A673 (cell line): ENCODE data around the gene SAG. TPM values are rescaled to one million over a fixed set of nuclear protein-coding genes. Genes with fewer than 3 reads are reported as not detected.
A peak's percentile ranks its signal among the peaks of the same experiment; 100 is the strongest.

Source experiments
- BruUV-seq: library from RNA; stranded (reverse); fragments of 400-500 nt; replicated peaks from 2 replicates; lab custom pipeline; 2021; lab: Mats Ljungman, UMichigan
- CTCF ChIA-PET: fragments of 300-600 bp; sonication (Branson Sonifier 250); formaldehyde crosslinking; loops from one replicate; lab custom pipeline; 2022; ENCODE audit warnings: antibody characterized with exemption; lab: Charles Lee
- POLR2A ChIA-PET: fragments of 300-600 bp; sonication (Branson Sonifier 250); formaldehyde crosslinking; loops from one replicate; lab custom pipeline; 2022; ENCODE audit warnings: antibody characterized with exemption; ENCODE audit not compliant: low non-redundant PET; lab: Charles Lee
- DNase-seq: peaks from one replicate; pipeline ENCODE4 v3.0.0-alpha.2; 2015; ENCODE audit warnings: low spot score
- H3K27ac ChIP-seq: fragments of 200-600 bp; sonication (generic); 2 replicates; pipeline ENCODE4 v1.5.1; 2016; ENCODE audit warnings: mixed run types, low read depth, mild to moderate bottlenecking, mixed read lengths, antibody characterized with exemption, low read length; ENCODE audit not compliant: poor library complexity, severe bottlenecking
- H3K27me3 ChIP-seq: fragments of 200-600 bp; sonication (generic); replicated peaks from 2 replicates; pipeline ENCODE4 v1.6.1; 2017; ENCODE audit warnings: mixed run types, low read depth, mild to moderate bottlenecking, mixed read lengths, antibody characterized with exemption, low read length; ENCODE audit not compliant: insufficient read depth, poor library complexity
- H3K36me3 ChIP-seq: fragments of 200-600 bp; sonication (generic); 2 replicates; pipeline ENCODE4 v1.6.1; 2016; ENCODE audit warnings: mixed run types, mild to moderate bottlenecking, mixed read lengths, antibody characterized with exemption, low read length; ENCODE audit not compliant: insufficient read depth, poor library complexity, severe bottlenecking
- H3K4me1 ChIP-seq: fragments of 200-600 bp; sonication (generic); 2 replicates; pipeline ENCODE4 v1.6.1; 2017; ENCODE audit warnings: mixed run types, mild to moderate bottlenecking, mixed read lengths, antibody characterized with exemption, low read length; ENCODE audit not compliant: insufficient read depth, poor library complexity, severe bottlenecking
- H3K4me3 ChIP-seq: fragments of 200-600 bp; sonication (generic); 2 replicates; pipeline ENCODE4 v1.5.1; 2016; ENCODE audit warnings: low read depth, mixed run types, mild to moderate bottlenecking, mixed read lengths, low read length; ENCODE audit not compliant: poor library complexity, severe bottlenecking
- H3K9me3 ChIP-seq: fragments of 200-600 bp; sonication (generic); 2 replicates; pipeline ENCODE4 v1.6.1; 2016; ENCODE audit warnings: mixed run types, low read depth, mild to moderate bottlenecking, mixed read lengths, antibody characterized with exemption, low read length; ENCODE audit not compliant: poor library complexity, severe bottlenecking
- CTCF ChIP-seq: fragments of 300-800, 200-600 bp; sonication (generic); conservative IDR thresholded peaks from 2 replicates; pipeline ENCODE4 v1.5.1; 2017; ENCODE audit warnings: low read depth, mild to moderate bottlenecking, antibody characterized with exemption, low read length, moderate library complexity, mixed read lengths
- EZH2 ChIP-seq: fragments of 200-600 bp; sonication (generic); IDR thresholded peaks from 2 replicates; pipeline ENCODE4 v1.6.1; 2017; ENCODE audit warnings: borderline replicate concordance, low read depth, mild to moderate bottlenecking, mixed read lengths, antibody characterized with exemption, low read length; ENCODE audit not compliant: poor library complexity, severe bottlenecking
- intact Hi-C: fragments of 100-400 bp; cut with micrococcal nuclease; formaldehyde crosslinking; loops from one replicate; pipeline ENCODE4 v1.10.0; 2022; ENCODE audit not compliant: unreplicated experiment
- total RNA-seq: library from RNA; stranded (reverse); gene quantifications from 2 replicates; pipeline ENCODE4 v1.2.3, GENCODE V29; 2021

Gene SAG
- total RNA-seq, 1 experiment from 2014 or later: 1.3 TPM

- Histone ChIP-seq H3K9me3 (no peaks in the 10 kb centered on the region), H3K36me3 (peaks cover 12% of the 10 kb centered on the region), H3K4me1 (peaks cover 42% of the 10 kb centered on the region), H3K27me3 (no peaks in the 10 kb centered on the region), H3K4me3 (no peak overlapping the region), H3K27ac (peak overlapping the region; percentile 56)
- TF ChIP-seq EZH2: no peak
- no peak for TF ChIP-seq CTCF
- DNase-seq: no peak
- BruUV-seq: no TSS peak
- intact Hi-C loops: no loop called here
- POLR2A ChIA-PET: no interaction called here
- CTCF ChIA-PET: no interaction called here
Measured at GRCh38 chr2:233385489-233386044, 78.0 kb downstream of the SAG start.

GRCh38 chr2:233386382-233387041 is 78.9 kb downstream of the SAG start:
- BruUV-seq: no TSS peak
- TF ChIP-seq CTCF (no peak), EZH2 (no peak)
- H3K36me3 ChIP-seq: peaks cover 19% of the 10 kb centered on the region
- ChIA-PET CTCF (no interaction called here), POLR2A (no interaction called here)
- DNase-seq: no peak
- peak overlapping the region; percentile 70 for H3K27ac ChIP-seq
- H3K4me1 ChIP-seq: peaks cover 42% of the 10 kb centered on the region
- no peaks in the 10 kb centered on the region for H3K9me3 ChIP-seq
- no peaks in the 10 kb centered on the region for H3K27me3 ChIP-seq
- no peak overlapping the region for H3K4me3 ChIP-seq
- intact Hi-C loops: no loop called here

- H3K27ac ChIP-seq: peak overlapping the region; percentile 70
- peaks cover 42% of the 10 kb centered on the region for H3K4me1 ChIP-seq
- TF ChIP-seq CTCF (no peak), EZH2 (no peak)
- ChIA-PET CTCF (no interaction called here), POLR2A (no interaction called here)
- H3K27me3 ChIP-seq: no peaks in the 10 kb centered on the region
- intact Hi-C loops: no loop called here
- H3K36me3 ChIP-seq: peaks cover 21% of the 10 kb centered on the region
- no peak for DNase-seq
- BruUV-seq: no TSS peak
- no peak overlapping the region for H3K4me3 ChIP-seq
- no peaks in the 10 kb centered on the region for H3K9me3 ChIP-seq
Measured at GRCh38 chr2:233387225-233387624, 79.6 kb downstream of the SAG start.
